Measurements from ENCODE around the gene ABCC4.

GRCh38 chr13:95300625-95301182 lies 547 bp downstream of the ABCC4 start:
- TF ChIP-seq CTCF (IDR thresholded peaks at IDR 0.05): no peak
- no peak for TF ChIP-seq EP300 (IDR thresholded peaks at IDR 0.05)
- no peak for TF ChIP-seq POLR2A (IDR thresholded peaks at IDR 0.05)
- TF ChIP-seq POLR2AphosphoS5 (IDR thresholded peaks at IDR 0.05): no peak

All from suprapubic skin (tissue), 4 donors.